ELR (cell line): Measurements from ENCODE around the gene TTC22.

Experiments
- DNase-seq: peaks from one replicate; pipeline ENCODE4 v3.0.0-alpha.2; 2015; ENCODE audit warnings: low read depth

Gene TTC22

DNA sequence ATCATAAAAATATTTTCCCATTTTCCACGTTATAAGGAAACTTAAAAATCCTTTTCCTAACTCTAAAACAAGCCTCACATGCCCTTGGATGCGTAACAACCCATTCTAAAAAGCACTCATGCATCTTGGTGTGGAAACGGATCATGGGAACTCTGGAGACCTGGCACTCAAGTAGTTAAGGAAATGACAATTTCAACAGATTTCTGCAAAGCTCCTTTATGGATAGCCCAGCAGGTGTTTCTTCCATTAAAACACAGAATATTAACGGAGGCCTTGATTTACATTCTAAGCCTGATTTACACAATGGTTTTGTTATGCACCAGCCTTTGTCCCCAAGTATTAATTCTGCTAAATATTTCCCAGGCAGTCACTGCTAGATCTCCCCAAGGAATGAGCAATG, 49.7 kb downstream of the TTC22 start:
- no peak for DNase-seq

DNA sequence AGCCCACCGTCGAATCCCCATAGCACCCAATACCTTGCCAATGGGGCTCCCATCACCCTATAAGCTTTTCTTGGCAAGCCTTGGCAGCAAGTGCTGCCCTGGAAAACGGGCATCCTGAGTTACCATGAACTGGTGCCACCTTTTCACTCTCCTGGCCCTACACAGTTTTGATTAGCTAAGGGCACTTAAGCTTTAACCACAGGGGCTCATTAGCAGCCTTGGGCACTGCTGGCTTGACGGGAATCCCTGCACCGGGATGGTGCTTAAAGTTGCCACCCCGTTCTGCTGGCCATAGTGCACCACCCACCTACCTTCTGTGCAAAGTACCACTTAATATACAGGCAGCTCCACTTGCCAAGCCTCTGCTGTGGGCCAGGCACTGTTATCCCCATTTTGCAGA, 50.5 kb downstream of the TTC22 start:
- no peak for DNase-seq

DNA sequence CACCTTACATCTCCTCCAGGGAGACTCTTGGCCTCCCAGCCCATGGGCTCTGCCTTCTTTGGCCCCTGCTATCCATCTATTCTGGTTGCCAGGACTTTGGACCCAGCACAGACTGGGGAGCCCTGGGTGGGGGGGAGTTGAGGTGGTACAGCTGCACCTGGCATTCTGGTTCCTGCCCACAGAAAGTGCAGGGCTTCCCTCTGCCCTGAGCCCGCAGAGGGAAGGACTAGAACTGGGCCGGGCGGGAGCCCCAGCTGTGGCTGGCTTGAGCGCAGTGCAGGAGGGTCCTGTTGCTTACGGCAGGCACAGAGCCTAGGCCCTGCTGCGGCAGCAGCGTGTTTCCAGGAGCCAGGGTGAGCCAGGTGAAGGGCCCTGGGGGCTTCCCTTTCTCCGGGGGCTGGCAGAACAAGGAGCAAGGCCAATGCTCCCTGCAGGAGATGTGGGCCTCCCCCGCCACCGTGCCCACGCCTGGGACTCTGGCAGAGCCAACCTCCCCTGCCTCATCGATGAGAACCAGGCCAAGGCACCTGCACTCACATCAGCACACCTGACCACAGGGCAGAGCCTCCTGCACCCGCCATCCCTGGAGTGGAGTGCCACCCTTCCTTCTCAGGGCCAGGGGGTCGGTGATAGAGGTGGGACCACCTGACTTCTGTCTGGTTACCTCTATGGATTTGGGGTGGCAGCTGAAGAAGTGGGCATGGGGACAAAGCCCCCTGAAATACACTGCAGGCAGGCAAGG, 52.9 kb downstream of the TTC22 start:
- DNase-seq: no peak

DNA sequence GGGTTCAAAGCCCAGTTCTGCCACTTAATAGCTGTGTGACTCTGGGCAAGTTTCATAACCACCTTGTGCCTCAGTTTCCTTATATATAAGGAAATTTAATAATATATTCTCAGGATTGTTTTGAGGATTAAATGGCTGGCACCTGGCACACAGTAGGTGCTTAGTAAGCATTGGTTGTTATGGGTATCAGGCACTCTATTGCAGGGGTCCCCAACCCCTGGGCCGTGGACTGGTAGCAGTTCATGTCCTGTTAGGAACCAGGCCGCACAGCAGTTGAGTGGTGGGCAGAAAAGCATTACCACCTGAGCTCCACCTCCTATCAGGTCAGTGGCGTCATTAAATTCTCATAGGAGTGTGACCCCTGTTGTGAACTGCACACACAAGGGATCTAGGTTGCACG, 55.3 kb downstream of the TTC22 start:
- DNase-seq: no peak

DNA sequence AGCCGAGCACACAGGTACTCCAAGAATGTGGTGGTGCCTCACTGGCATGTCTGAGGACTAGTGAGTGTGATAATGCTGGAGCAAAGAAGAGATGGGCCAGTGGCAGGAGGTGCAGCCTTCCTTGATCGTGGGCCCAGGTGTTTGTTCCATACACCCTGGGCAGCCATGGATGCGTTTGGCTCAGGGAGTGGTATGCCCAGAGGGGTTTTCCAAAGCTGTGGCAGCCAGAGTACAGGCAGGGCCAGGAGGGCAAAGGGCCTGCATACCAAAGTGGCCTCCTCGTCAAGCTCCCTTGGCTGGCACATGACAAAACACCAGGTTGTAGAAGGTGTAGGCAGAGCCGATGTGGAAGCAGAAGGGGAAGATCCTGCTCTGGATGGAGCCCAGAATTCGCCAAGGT, 55.8 kb downstream of the TTC22 start:
- DNase-seq: no peak

DNA sequence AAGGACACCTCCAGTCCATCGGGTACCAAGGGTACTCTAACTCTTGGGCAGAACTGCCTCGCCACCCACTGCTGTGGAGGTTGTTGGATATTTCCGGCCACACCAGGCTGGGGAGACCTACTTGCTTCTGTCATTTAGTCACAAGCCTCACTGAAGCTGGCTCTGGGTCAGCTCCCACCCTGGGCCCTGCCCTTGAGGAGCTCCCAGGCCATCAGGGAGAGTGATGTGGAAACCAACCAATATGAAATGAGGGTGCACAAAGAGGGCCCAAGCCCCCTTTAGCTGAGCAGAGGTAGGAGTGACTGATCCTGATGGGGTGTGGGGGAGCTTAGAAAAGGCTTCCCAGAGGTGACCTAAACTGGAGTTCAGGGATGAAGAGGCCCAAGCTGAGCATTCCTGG, 56.4 kb downstream of the TTC22 start:
- DNase-seq: no peak

DNA sequence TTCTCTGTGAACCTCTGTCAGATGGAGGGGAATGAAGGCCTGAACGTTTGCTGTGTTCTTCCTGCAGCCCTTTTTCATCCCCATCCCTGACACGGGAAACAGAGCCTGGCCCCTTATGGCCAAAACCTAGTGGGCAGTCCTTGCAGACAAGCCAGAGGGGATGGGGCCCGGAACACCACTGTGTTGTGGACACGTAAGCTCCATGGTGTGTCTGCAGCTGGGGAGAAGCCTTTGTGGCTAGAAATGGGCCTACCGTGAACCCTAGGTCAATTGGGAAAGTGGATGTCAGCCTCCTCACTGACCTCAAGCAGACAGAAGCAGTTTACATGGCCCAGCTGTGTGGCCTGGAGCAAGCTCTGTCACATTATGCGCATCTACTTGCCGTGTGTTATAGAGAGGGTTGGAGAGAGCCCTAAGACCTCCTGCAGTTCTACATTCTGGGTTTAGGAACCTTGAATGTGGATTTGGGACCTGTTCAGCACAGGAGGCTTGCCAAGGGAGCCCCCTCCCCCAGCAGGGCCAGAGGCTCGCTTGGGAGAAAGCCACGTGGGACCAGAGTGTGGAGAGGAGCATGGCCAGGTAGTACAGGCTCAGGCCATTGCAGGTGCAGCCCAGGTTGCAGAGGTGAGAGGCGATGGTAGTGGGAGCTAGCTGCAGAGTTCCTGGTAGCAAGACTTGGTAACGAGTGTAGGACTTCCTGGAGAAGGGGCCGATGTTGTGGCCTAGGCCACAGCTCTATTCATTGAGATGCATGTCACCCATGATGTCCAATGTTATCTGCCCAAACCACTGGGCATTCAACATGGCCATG, 57.5 kb downstream of the TTC22 start:
- DNase-seq: no peak

DNA sequence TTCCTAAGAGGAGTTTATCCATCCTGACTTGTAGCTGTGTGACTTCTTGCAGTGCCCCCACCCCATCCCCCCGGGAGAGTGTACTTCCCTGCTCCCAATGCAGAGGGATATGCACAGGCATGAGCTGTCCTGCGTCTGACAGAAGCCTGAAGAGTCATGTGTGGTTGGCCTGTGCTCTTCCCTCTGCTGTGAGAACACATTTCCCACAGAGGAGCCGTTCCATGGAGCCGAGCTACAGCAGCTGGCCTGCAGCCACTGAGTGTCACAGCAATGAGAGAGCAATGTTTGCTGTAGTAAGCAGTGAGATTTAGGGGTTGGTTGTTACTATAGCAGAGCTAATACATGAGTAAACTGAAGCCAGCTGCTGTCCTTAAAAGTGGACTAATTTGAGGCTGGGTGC, 58.8 kb downstream of the TTC22 start:
- DNase-seq: no peak

DNA sequence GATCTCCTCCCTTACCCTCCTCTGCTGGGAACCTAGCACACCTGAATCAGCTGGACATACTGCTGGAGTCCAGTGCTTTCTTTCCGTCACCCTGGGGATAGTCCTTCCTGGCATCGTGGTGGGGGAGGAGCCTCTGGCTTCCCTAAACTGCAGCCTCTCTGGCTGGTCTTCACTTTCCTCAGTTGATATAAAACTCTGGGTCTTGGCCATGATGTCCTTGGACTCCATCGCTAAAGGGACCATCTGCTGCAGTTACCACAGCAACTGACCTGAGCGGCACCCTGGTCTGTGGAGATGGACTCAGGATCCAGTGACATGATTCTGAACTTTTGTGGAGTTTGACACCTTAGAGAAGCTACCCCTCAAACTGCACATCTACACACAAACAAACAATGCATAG, 59.6 kb downstream of the TTC22 start:
- no peak for DNase-seq

DNA sequence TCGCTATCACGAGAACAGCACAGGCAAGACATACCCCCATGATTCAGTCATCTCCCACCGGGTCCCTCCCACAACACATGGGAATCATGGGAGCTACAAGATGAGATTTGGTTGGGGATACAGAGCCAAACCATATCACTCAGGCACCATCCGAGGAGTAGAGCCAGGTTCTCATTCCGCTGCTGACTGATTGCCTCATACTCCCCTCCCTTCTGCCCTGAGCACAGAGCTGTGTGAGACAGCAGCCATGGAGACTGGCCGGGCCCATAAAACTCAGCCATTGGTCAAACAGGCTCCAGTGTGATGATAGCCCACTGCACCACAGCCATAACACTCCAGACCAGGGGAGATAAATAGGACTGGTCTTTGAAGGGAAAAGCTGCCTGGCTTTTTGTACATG, 62.9 kb downstream of the TTC22 start:
- no peak for DNase-seq

DNA sequence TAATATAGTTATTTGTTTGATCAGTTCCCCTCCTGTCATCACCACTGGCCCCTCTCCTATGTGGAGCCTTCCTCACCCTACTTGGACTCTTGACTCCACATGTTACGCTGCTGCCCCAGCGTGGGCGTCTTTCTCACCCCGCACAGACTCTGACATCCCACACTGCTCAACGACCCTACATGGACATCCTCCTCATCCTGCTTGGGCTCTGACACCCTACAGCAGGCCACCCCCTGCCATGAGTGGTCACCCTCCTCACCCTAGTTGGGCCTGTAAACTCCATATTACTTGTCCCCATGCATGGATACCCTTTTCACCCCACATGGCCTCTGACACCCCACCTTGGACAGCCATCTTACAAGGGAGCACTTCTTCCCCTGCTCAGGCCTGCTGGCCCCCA, 64.4 kb downstream of the TTC22 start:
- no peak for DNase-seq
